ENCODE measurements around the gene CACNA2D2. TPM values are rescaled to one million over a fixed set of nuclear protein-coding genes. Genes with fewer than 3 reads are reported as not detected.

Gene CACNA2D2
- total and polyA plus RNA-seq, 2 of the 13 experiments (the other 11 are each of a cell fraction or from before 2014, with no cell fraction given) = not detected

DNA sequence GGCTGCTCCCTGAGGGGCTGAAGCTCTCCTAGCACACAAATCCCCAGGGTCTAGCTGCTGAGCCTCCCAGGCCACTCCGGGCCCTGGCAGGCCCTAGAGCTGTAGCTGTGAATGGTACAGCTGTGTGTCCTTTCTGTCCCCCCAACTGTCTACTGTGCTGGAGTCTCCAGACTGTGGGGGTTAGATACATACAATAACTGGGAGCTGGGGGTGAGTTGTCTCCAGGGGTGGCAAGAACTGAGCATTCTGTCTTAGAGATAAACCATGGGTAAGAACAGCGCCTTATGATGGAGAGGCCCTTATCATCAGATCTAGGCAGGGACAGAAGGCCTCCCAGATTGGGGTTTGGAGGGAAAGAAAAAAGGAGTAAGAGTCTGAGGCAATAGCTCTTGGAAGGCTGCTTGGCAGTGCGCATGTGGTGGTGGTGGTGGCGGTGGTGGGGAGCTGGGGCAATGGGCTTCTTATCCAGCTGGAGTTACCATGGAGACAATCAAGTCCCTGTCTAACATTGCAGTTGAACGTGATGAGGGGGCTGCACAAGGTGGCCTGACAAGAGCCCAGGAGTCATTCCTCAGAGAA is 149.2 kb downstream of the CACNA2D2 start:
- Histone ChIP-seq H3K9ac (ENCODE audit: insufficient read depth, low read depth, low read length) (no peak overlapping the region), H3K4me3 (replicated peaks in 1 of 3; ENCODE audit: insufficient read depth in 1 of 3, low read depth in 2 of 3, low read length in 3 of 3) (no peak overlapping the region), H3K9me3 (ENCODE audit: low read length) (no peaks in the 10 kb centered on the region), H4K20me1 (ENCODE audit: insufficient read depth, low read length) (peaks cover 25% of the 10 kb centered on the region), H2AFZ (ENCODE audit: low read length) (no peak overlapping the region), H3K27ac (ENCODE audit: extremely low read length, insufficient read depth, low read length) (no peak overlapping the region), H3K27me3 (ENCODE audit: control insufficient read depth in 1 of 2, insufficient read depth in 2 of 2, low read length in 2 of 2) (no peaks in the 10 kb centered on the region), H3K36me3 (replicated peaks in 1 of 2; ENCODE audit: control insufficient read depth in 1 of 2, insufficient read depth in 2 of 2, low read length in 2 of 2) (peaks cover 10 to 31% of the 10 kb centered on the region in 2 experiments; a peak in 4 of 5 replicates), H3K79me2 (ENCODE audit: insufficient read depth, low read length) (peaks cover 50% of the 10 kb centered on the region), H3K4me1 (ENCODE audit: insufficient read depth, low read length) (peaks cover 57% of the 10 kb centered on the region), H3K4me2 (ENCODE audit: low read depth, low read length) (no peak overlapping the region)
- in situ Hi-C loops (cut with HindIII; ENCODE audit: extremely low pct_ligation_motif_present, low pct_unique_long_range_greater_than_20kb) = no loop called here
- WGBS (ENCODE audit: low lambda C conversion rate) = 95% methylated on average over 5 of the region's 5 CpGs
- no TSS peak for BruUV-seq (replicated peaks)
- intact Hi-C loops (cut with micrococcal nuclease; ENCODE audit: unreplicated experiment) = no loop called here
- ChIA-PET POLR2A (interaction anchor here (0.8 to 1.9 kb wide), 3 partner anchors 17 to 215 kb away, joined by 3 to 6 read pairs (median 3); partner anchors contain the start of gene HEMK1), CTCF (ENCODE audit: low intra/inter-chr PET ratio, low total read pairs) (no interaction called here)
- DNase-seq (ENCODE audit: low spot score) = no peak
- ATAC-seq = no peak
- FAIRE-seq = no peak
- TF ChIP-seq ISX (CRISPR knock-in tag; conservative IDR thresholded peaks at IDR 0.05) = no peak
- no peak for TF ChIP-seq ZC3H13 (CRISPR knock-in tag; IDR thresholded peaks at IDR 0.05)
- TF ChIP-seq GZF1 (CRISPR knock-in tag; IDR thresholded peaks at IDR 0.05) = no peak
- TF ChIP-seq NAIF1 (CRISPR knock-in tag; IDR thresholded peaks at IDR 0.05; ENCODE audit: borderline replicate concordance) = no peak
- TF ChIP-seq TBX2 (CRISPR knock-in tag; IDR thresholded peaks at IDR 0.05; ENCODE audit: borderline replicate concordance) = no peak
- no peak for TF ChIP-seq ZNF567 (CRISPR knock-in tag; IDR thresholded peaks at IDR 0.05; ENCODE audit: borderline replicate concordance)
- no peak for TF ChIP-seq PAWR (CRISPR knock-in tag; IDR thresholded peaks at IDR 0.05; ENCODE audit: borderline replicate concordance)
- no peak for TF ChIP-seq SRSF1 (optimal IDR thresholded peaks at IDR 0.05; ENCODE audit: low read depth, low read length)
- TF ChIP-seq, protein P1, sequence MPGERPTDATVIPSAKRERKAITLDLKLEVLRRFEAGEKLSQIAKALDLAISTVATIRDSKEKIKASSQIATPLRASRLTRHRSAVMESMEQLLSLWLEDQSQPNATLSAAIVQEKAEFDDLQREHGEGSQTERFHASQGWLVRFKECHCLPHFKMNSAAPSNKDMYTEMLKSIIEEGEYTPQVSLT (CRISPR knock-in tag; IDR thresholded peaks at IDR 0.05; ENCODE audit: borderline replicate concordance, low read depth) = no peak
- no peak for TF ChIP-seq ZNF878 (CRISPR knock-in tag; IDR thresholded peaks at IDR 0.05)
- no peak for TF ChIP-seq HHEX (CRISPR knock-in tag; IDR thresholded peaks at IDR 0.05)
- TF ChIP-seq, protein P2, sequence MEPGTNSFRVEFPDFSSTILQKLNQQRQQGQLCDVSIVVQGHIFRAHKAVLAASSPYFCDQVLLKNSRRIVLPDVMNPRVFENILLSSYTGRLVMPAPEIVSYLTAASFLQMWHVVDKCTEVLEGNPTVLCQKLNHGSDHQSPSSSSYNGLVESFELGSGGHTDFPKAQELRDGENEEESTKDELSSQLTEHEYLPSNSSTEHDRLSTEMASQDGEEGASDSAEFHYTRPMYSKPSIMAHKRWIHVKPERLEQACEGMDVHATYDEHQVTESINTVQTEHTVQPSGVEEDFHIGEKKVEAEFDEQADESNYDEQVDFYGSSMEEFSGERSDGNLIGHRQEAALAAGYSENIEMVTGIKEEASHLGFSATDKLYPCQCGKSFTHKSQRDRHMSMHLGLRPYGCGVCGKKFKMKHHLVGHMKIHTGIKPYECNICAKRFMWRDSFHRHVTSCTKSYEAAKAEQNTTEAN (CRISPR knock-in tag; conservative IDR thresholded peaks at IDR 0.05) = no peak
- no peak for TF ChIP-seq ZNF225 (CRISPR knock-in tag; IDR thresholded peaks at IDR 0.05)
- TF ChIP-seq, protein P3, sequence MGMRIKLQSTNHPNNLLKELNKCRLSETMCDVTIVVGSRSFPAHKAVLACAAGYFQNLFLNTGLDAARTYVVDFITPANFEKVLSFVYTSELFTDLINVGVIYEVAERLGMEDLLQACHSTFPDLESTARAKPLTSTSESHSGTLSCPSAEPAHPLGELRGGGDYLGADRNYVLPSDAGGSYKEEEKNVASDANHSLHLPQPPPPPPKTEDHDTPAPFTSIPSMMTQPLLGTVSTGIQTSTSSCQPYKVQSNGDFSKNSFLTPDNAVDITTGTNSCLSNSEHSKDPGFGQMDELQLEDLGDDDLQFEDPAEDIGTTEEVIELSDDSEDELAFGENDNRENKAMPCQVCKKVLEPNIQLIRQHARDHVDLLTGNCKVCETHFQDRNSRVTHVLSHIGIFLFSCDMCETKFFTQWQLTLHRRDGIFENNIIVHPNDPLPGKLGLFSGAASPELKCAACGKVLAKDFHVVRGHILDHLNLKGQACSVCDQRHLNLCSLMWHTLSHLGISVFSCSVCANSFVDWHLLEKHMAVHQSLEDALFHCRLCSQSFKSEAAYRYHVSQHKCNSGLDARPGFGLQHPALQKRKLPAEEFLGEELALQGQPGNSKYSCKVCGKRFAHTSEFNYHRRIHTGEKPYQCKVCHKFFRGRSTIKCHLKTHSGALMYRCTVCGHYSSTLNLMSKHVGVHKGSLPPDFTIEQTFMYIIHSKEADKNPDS (CRISPR knock-in tag; IDR thresholded peaks at IDR 0.05) = no peak
- TF ChIP-seq ZNF496 (CRISPR knock-in tag; IDR thresholded peaks at IDR 0.05; ENCODE audit: insufficient replicate concordance) = no peak
- TF ChIP-seq ZNF460 (CRISPR knock-in tag; IDR thresholded peaks at IDR 0.05; ENCODE audit: borderline replicate concordance) = no peak
- TF ChIP-seq, protein P4, sequence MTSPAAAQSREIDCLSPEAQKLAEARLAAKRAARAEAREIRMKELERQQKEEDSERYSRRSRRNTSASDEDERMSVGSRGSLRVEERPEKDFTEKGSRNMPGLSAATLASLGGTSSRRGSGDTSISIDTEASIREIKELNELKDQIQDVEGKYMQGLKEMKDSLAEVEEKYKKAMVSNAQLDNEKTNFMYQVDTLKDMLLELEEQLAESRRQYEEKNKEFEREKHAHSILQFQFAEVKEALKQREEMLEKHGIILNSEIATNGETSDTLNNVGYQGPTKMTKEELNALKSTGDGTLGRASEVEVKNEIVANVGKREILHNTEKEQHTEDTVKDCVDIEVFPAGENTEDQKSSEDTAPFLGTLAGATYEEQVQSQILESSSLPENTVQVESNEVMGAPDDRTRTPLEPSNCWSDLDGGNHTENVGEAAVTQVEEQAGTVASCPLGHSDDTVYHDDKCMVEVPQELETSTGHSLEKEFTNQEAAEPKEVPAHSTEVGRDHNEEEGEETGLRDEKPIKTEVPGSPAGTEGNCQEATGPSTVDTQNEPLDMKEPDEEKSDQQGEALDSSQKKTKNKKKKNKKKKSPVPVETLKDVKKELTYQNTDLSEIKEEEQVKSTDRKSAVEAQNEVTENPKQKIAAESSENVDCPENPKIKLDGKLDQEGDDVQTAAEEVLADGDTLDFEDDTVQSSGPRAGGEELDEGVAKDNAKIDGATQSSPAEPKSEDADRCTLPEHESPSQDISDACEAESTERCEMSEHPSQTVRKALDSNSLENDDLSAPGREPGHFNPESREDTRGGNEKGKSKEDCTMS (CRISPR knock-in tag; conservative IDR thresholded peaks at IDR 0.05) = no peak
- no peak for TF ChIP-seq ARNTL (CRISPR knock-in tag; IDR thresholded peaks at IDR 0.05)

Measured in HepG2 (cell line).